ENCODE data around the gene URGCP.
"Not testable (repeated sequence)": the region's sequence is repeated elsewhere in the genome, so short reads cannot be mapped to it uniquely, and the experiment has no call there.

URGCP gene

GRCh38 chr7:43905956-43906330 lies 453 bp downstream of the URGCP start:
- peak in 1 of 2 experiments; percentile 14 for DNase-seq

GRCh38 chr7:43905209-43905946 lies 1.0 kb downstream of the URGCP start:
- no peak for DNase-seq

- DNase-seq, result no peak
Measured at GRCh38 chr7:43904533-43905208, 1.7 kb downstream of the URGCP start.

GRCh38 chr7:43902542-43903054 lies 3.8 kb downstream of the URGCP start:
- DNase-seq, result no peak

- not testable (repeated sequence) for DNase-seq
Measured at GRCh38 chr7:43898571-43898970, 7.8 kb downstream of the URGCP start.

- no peak for DNase-seq
Measured at GRCh38 chr7:43895847-43896415, 10.5 kb downstream of the URGCP start.

- DNase-seq, result no peak
Measured at GRCh38 chr7:43891069-43891955, 15.1 kb downstream of the URGCP start.

GRCh38 chr7:43890468-43890867 lies 15.9 kb downstream of the URGCP start:
- no peak for DNase-seq

GRCh38 chr7:43888993-43889945 lies 17.1 kb downstream of the URGCP start:
- DNase-seq, result no peak

GRCh38 chr7:43884617-43885016 lies 21.8 kb downstream of the URGCP start:
- DNase-seq, result no peak

GRCh38 chr7:43884209-43884608 lies 22.2 kb downstream of the URGCP start:
- DNase-seq, result no peak

GRCh38 chr7:43880596-43880995 lies 25.8 kb downstream of the URGCP start:
- DNase-seq, result no peak

- DNase-seq, result no peak
Measured at GRCh38 chr7:43879477-43879876, 26.9 kb downstream of the URGCP start.

GRCh38 chr7:43878867-43879266 lies 27.5 kb downstream of the URGCP start:
- DNase-seq, result no peak

- no peak for DNase-seq
Measured at GRCh38 chr7:43877968-43878864, 28.2 kb downstream of the URGCP start.

GRCh38 chr7:43876976-43877745 lies 29.2 kb downstream of the URGCP start:
- DNase-seq, result no peak

- no peak for DNase-seq
Measured at GRCh38 chr7:43876241-43876640, 30.2 kb downstream of the URGCP start.

GRCh38 chr7:43873300-43873699 lies 33.1 kb downstream of the URGCP start:
- no peak for DNase-seq

- no peak for DNase-seq
Measured at GRCh38 chr7:43872406-43873110, 33.8 kb downstream of the URGCP start.
